HCT116 (cell line): ENCODE results near the gene CCM2L. TPM values are rescaled to one million over a fixed set of nuclear protein-coding genes. Genes with fewer than 3 reads are reported as not detected.

ENCODE experiments used
- ATAC-seq: fragments of 200-7000 bp; cut with Tn5 transposase; 2 replicates; pipeline ENCODE4 v1.9.1; 2020; ENCODE audit warnings: mild to moderate bottlenecking, moderate library complexity
- BruUV-seq: library from RNA; stranded (reverse); fragments of 400-500 nt; replicated peaks from 2 replicates; lab custom pipeline; 2021; lab: Mats Ljungman, UMichigan
- CTCF ChIA-PET: fragments of 300-600 bp; sonication (Branson Sonifier 250); formaldehyde crosslinking; loops from one replicate; lab custom pipeline; 2021; ENCODE audit warnings: antibody characterized with exemption; lab: Charles Lee
- POLR2A ChIA-PET: fragments of 300-600, 350-600 bp; sonication (Branson Sonifier 250); formaldehyde crosslinking; loops from one replicate; lab custom pipeline; 2021; ENCODE audit warnings: antibody characterized with exemption; lab: Charles Lee
- RAD21 ChIA-PET, 2 experiments: fragments of 300-600 bp; sonication (Branson Sonifier 250); formaldehyde crosslinking; loops; one replicate each; lab custom pipeline; 2023; ENCODE audit warnings: low total read pairs in 2 of 2; ENCODE audit not compliant: uncharacterized antibody in 2 of 2, unreplicated experiment in 2 of 2, low non-redundant PET in 1 of 2; lab: Charles Lee
- DNase-seq: peaks from one replicate; pipeline ENCODE4 v3.0.0-alpha.2; 2010; ENCODE audit warnings: low read depth, low spot score
- H2AFZ ChIP-seq: fragments of 200-600 bp; shearing (Covaris generic), sonication (generic); 2 replicates; pipeline ENCODE4 v1.6.1; 2017; ENCODE audit warnings: low read depth, mixed run types, mixed read lengths, antibody characterized with exemption, low read length; ENCODE audit not compliant: poor library complexity, severe bottlenecking
- H3K27ac ChIP-seq: 2 replicates; pipeline ENCODE4 v1.5.1; 2012; ENCODE audit warnings: low read depth, low read length
- H3K27me3 ChIP-seq: fragments of 200-600 bp; sonication (generic); 2 replicates; pipeline ENCODE4 v1.6.1; 2016; ENCODE audit warnings: mixed run types, low read length, mixed read lengths; ENCODE audit not compliant: insufficient read depth
- H3K36me3 ChIP-seq, 2 experiments: fragments of 200-500 bp in 1 of 2; fragments of 200-600 bp in 1 of 2; sonication (Bioruptor generic) in 1 of 2; sonication (generic) in 1 of 2; 2 replicates each; pipeline versions ENCODE4 v1.5.1 to v1.6.1; 2014 to 2016; ENCODE audit warnings: low read length in 2 of 2, inconsistent platforms in 1 of 2, mixed read lengths in 1 of 2, mixed run types in 1 of 2; ENCODE audit not compliant: insufficient read depth in 2 of 2, control insufficient read depth in 1 of 2
- H3K4me1 ChIP-seq, 2 experiments: fragments of 200-600 bp in 1 of 2; sonication (generic) in 1 of 2; 2 replicates each; pipeline versions ENCODE4 v1.5.1 to v1.6.1; 2012 to 2017; ENCODE audit warnings: low read length in 2 of 2, inconsistent platforms in 1 of 2, mild to moderate bottlenecking in 1 of 2, mixed read lengths in 1 of 2, mixed run types in 1 of 2, moderate library complexity in 1 of 2; ENCODE audit not compliant: insufficient read depth in 2 of 2, control insufficient read depth in 1 of 2
- H3K4me2 ChIP-seq: fragments of 200-600 bp; sonication (generic); 2 replicates; pipeline ENCODE4 v1.6.1; 2017; ENCODE audit warnings: mixed run types, low read length, mixed read lengths
- H3K4me3 ChIP-seq, 2 experiments: fragments of 200-600 bp in 1 of 2; sonication (generic) in 1 of 2; replicated peaks in 1 of 2; 2 replicates each; pipeline ENCODE4 v1.5.1; 2011 to 2016; ENCODE audit warnings: low read length in 2 of 2, control low read depth in 1 of 2, low read depth in 1 of 2, mild to moderate bottlenecking in 1 of 2, mixed read lengths in 1 of 2, mixed run types in 1 of 2
- H3K79me2 ChIP-seq: fragments of 200-600 bp; sonication (generic); 2 replicates; pipeline ENCODE4 v1.6.1; 2017; ENCODE audit warnings: mild to moderate bottlenecking, mixed run types, low read length, moderate library complexity, mixed read lengths; ENCODE audit not compliant: insufficient read depth
- H3K9ac ChIP-seq: fragments of 200-600 bp; sonication (generic); 2 replicates; pipeline ENCODE4 v1.6.1; 2016; ENCODE audit warnings: low read length, mixed read lengths
- H3K9me2 ChIP-seq: fragments of 200-600 bp; sonication (generic), shearing (Covaris generic); 2 replicates; pipeline ENCODE4 v1.6.1; 2017; ENCODE audit warnings: mixed run types, mild to moderate bottlenecking, moderate library complexity; ENCODE audit not compliant: insufficient read depth
- H3K9me3 ChIP-seq, 2 experiments: fragments of 200-500 bp in 1 of 2; fragments of 200-600 bp in 1 of 2; sonication (Bioruptor generic) in 1 of 2; sonication (generic) in 1 of 2; 2 replicates each; pipeline ENCODE4 v1.6.1; 2014 to 2017; ENCODE audit warnings: low read length in 2 of 2, mixed read lengths in 2 of 2, inconsistent platforms in 1 of 2, low read depth in 1 of 2, mild to moderate bottlenecking in 1 of 2, mixed run types in 1 of 2, moderate library complexity in 1 of 2; ENCODE audit not compliant: control insufficient read depth in 1 of 2, insufficient read depth in 1 of 2
- H4K20me1 ChIP-seq: fragments of 200-600 bp; sonication (generic), shearing (Covaris generic); 2 replicates; pipeline ENCODE4 v1.6.1; 2017; ENCODE audit warnings: mixed run types, mild to moderate bottlenecking, moderate library complexity; ENCODE audit not compliant: insufficient read depth
- ATF3 ChIP-seq: IDR thresholded peaks from 2 replicates; pipeline ENCODE4 v1.6.1; 2012
- CTCF ChIP-seq, 3 experiments: fragments of 200-600 bp in 1 of 3; sonication (generic) in 1 of 3; IDR thresholded peaks in 2 of 3; conservative IDR thresholded peaks in 1 of 3; 2 replicates each; pipeline ENCODE4 v1.5.1; 2012 to 2017; ENCODE audit warnings: low read depth in 2 of 3, low read length in 2 of 3, antibody characterized with exemption in 1 of 3, borderline replicate concordance in 1 of 3, control low read depth in 1 of 3, mild to moderate bottlenecking in 1 of 3, mixed read lengths in 1 of 3, mixed run types in 1 of 3, moderate library complexity in 1 of 3; ENCODE audit not compliant: insufficient read depth in 1 of 3
- EGR1 ChIP-seq: IDR thresholded peaks from 2 replicates; pipeline ENCODE4 v1.6.1; 2012; ENCODE audit warnings: low read depth
- EZH2 ChIP-seq: fragments of 200-600 bp; sonication (generic); IDR thresholded peaks from 2 replicates; pipeline ENCODE4 v1.6.1; 2017; ENCODE audit warnings: antibody characterized with exemption, mixed run types
- POLR2A ChIP-seq: IDR thresholded peaks from 2 replicates; pipeline ENCODE4 v1.7.0; 2011; ENCODE audit warnings: borderline replicate concordance; ENCODE audit not compliant: insufficient read depth, insufficient read length; ENCODE audit errors: extremely low read depth
- POLR2AphosphoS5 ChIP-seq: IDR thresholded peaks from 2 replicates; pipeline ENCODE4 v1.6.1; 2011; ENCODE audit warnings: mild to moderate bottlenecking, low read depth, low read length, moderate library complexity
- RAD21 ChIP-seq: IDR thresholded peaks from 2 replicates; pipeline ENCODE4 v1.6.1; 2012; ENCODE audit warnings: low read depth, mild to moderate bottlenecking
- REST ChIP-seq: IDR thresholded peaks from 2 replicates; pipeline ENCODE4 v1.6.1; 2012; ENCODE audit warnings: low read depth
- SP1 ChIP-seq: IDR thresholded peaks from 2 replicates; pipeline ENCODE4 v1.6.1; 2012; ENCODE audit warnings: low read depth
- YY1 ChIP-seq: IDR thresholded peaks from 2 replicates; pipeline ENCODE4 v1.6.1; 2011; ENCODE audit warnings: low read length, low read depth, moderate library complexity, mild to moderate bottlenecking; ENCODE audit not compliant: insufficient replicate concordance; ENCODE audit errors: extremely low read depth
- ZBTB33 ChIP-seq: IDR thresholded peaks from 2 replicates; pipeline ENCODE4 v1.6.1; 2011; ENCODE audit warnings: mild to moderate bottlenecking, low read length, moderate library complexity; ENCODE audit not compliant: insufficient replicate concordance; ENCODE audit errors: extremely low read depth
- ZNF274 ChIP-seq: fragments of 200-500 bp; sonication (Bioruptor generic); IDR thresholded peaks from 2 replicates; pipeline ENCODE4 v1.6.1; 2014; ENCODE audit warnings: mild to moderate bottlenecking, low read depth, low read length, inconsistent platforms
- intact Hi-C: fragments of 100-400 bp; cut with micrococcal nuclease; formaldehyde crosslinking; loops from 2 replicates; pipeline ENCODE4 v1.10.0; 2022
- total RNA-seq: library from RNA; stranded (reverse); gene quantifications from one replicate; pipeline ENCODE4 v1.2.1, GENCODE V29; 2021; ENCODE audit not compliant: unreplicated experiment

CCM2L gene
- total RNA-seq, 1 experiment from 2014 or later: 1.4 TPM

GRCh38 chr20:32051720-32052089, 41.5 kb downstream of the CCM2L start:
- no TSS peak for BruUV-seq
- no peak for DNase-seq
- ChIA-PET POLR2A (no interaction called here), RAD21 (no interaction called here), CTCF (no interaction called here)
- H3K4me2 ChIP-seq: no peak overlapping the region
- no peak for ATAC-seq
- H3K27ac ChIP-seq: no peak overlapping the region
- no peak overlapping the region for H3K4me3 ChIP-seq
- peaks cover 2% of the 10 kb centered on the region; the same call in 1 of the 2 replicates for H3K27me3 ChIP-seq
- H3K9me3 ChIP-seq: no peaks in the 10 kb centered on the region
- no peaks in the 10 kb centered on the region for H3K9me2 ChIP-seq
- H2AFZ ChIP-seq: no peak overlapping the region
- intact Hi-C loops: no loop called here
- H3K36me3 ChIP-seq: no peaks in the 10 kb centered on the region
- no peaks in the 10 kb centered on the region for H4K20me1 ChIP-seq
- H3K79me2 ChIP-seq: no peaks in the 10 kb centered on the region
- no peak overlapping the region for H3K9ac ChIP-seq
- H3K4me1 ChIP-seq: no peaks in the 10 kb centered on the region
- TF ChIP-seq ZBTB33 (no peak), EZH2 (no peak), ATF3 (no peak), CTCF (IDR thresholded peaks at IDR 0.05 in 2 of 3, conservative IDR thresholded peaks at IDR 0.05 in 1 of 3; ENCODE audit: borderline replicate concordance in 1 of 3, insufficient read depth in 1 of 3, low read depth in 2 of 3, low read length in 2 of 3) (no peak), EGR1 (no peak), YY1 (no peak), POLR2AphosphoS5 (no peak), REST (no peak), POLR2A (no peak), ZNF274 (no peak), SP1 (no peak), RAD21 (no peak)
